ENCODE measurements around the gene CACNA1S. TPM values are rescaled to one million over a fixed set of nuclear protein-coding genes. Genes with fewer than 3 reads are reported as not detected.

The CACNA1S gene
- total and polyA plus RNA-seq, 2 of the 8 experiments (the other 6 are each of a cell fraction or from before 2014, with no cell fraction given), result 0.06 TPM; not detected in 1

DNA sequence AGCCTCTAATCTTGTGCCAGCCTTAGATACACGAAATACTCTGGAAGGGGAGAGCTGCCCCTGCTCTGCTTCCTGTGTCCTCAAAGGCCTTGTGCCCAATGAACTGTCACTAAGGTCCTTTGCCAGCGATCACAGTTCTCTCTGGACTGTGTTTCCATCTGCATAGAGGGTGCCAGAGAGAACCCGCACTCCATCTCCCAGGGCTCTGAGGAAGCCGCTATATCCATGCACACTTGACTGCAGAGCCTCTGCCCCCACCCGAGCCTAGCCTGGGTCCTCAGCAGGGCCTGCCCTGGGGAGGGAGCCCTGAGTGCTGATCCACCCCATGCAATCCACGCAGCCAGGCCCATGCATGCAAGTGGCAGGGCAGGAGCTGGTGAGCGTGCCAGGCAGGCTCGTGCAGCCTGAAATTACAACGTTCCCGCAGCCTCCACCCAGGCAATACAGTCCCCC is 58.1 kb downstream of the CACNA1S start (continued):
- TF ChIP-seq, protein P1, sequence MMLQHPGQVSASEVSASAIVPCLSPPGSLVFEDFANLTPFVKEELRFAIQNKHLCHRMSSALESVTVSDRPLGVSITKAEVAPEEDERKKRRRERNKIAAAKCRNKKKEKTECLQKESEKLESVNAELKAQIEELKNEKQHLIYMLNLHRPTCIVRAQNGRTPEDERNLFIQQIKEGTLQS (IDR thresholded peaks at IDR 0.05; ENCODE audit: insufficient read depth, low read depth, low read length), result no peak
- TF ChIP-seq SP2 (IDR thresholded peaks at IDR 0.05; ENCODE audit: low read length) (no peak), MAFK (IDR thresholded peaks at IDR 0.05; ENCODE audit: low read depth, low read length) (no peak), E2F6 (IDR thresholded peaks at IDR 0.05) (no peak), CEBPB (IDR thresholded peaks at IDR 0.05; ENCODE audit: low read depth, low read length) (no peak), SRF (IDR thresholded peaks at IDR 0.05; ENCODE audit: low read depth, low read length) (no peak), RXRA (IDR thresholded peaks at IDR 0.05; ENCODE audit: insufficient read depth, low read depth, low read length) (no peak)

Measured in H1 (cell line).